IPS DF 6.9 (cell line): ENCODE results near the gene FAM184A.

ENCODE experiments used
- DNase-seq: peaks from one replicate; pipeline ENCODE4 v3.0.0-alpha.2; 2013; ENCODE audit warnings: low read depth, low spot score
- H3K27ac ChIP-seq: one replicate; pipeline ENCODE4 v1.5.1; 2013; ENCODE audit warnings: low read length, control low read depth
- H3K27me3 ChIP-seq: 2 replicates; pipeline ENCODE4 v1.6.1; 2013; ENCODE audit warnings: mild to moderate bottlenecking, low read length; ENCODE audit not compliant: control insufficient read depth, insufficient read depth
- H3K36me3 ChIP-seq: 2 replicates; pipeline ENCODE4 v1.6.1; 2013; ENCODE audit warnings: low read length; ENCODE audit not compliant: control insufficient read depth, insufficient read depth
- H3K4me1 ChIP-seq: 2 replicates; pipeline ENCODE4 v1.6.1; 2013; ENCODE audit warnings: low read length; ENCODE audit not compliant: control insufficient read depth, insufficient read depth
- H3K4me3 ChIP-seq: 2 replicates; pipeline ENCODE4 v1.5.1; 2013; ENCODE audit warnings: mild to moderate bottlenecking, low read length
- H3K9me3 ChIP-seq: 2 replicates; pipeline ENCODE4 v1.6.1; 2013; ENCODE audit warnings: low read length, inconsistent platforms; ENCODE audit not compliant: control insufficient read depth, insufficient read depth
- WGBS: extraction: QIAGEN DNeasy Blood & Tissue Kit; methylation state at CpG from one replicate; pipeline ENCODE4 v1.1.7; 2013; ENCODE audit warnings: mixed read lengths, missing lambda C conversion rate; ENCODE audit not compliant: insufficient read length, insufficient coverage; 5-methylcytosine and 5-hydroxymethylcytosine counted together

Gene FAM184A

GRCh38 chr6:119035459-119035858 is 43.0 kb downstream of the FAM184A start:
- Histone ChIP-seq H3K9me3 (no peaks in the 10 kb centered on the region), H3K27ac (no peak overlapping the region), H3K4me3 (no peak overlapping the region), H3K36me3 (no peaks in the 10 kb centered on the region), H3K27me3 (no peaks in the 10 kb centered on the region), H3K4me1 (peaks cover 1% of the 10 kb centered on the region)
- WGBS = no CpG with 5 or more reads among the region's 6 CpGs
- DNase-seq = no peak

GRCh38 chr6:119034827-119035458 is 43.5 kb downstream of the FAM184A start:
- Histone ChIP-seq H3K4me3 (no peak overlapping the region), H3K36me3 (no peaks in the 10 kb centered on the region), H3K9me3 (no peaks in the 10 kb centered on the region), H3K4me1 (no peaks in the 10 kb centered on the region), H3K27me3 (no peaks in the 10 kb centered on the region), H3K27ac (no peak overlapping the region)
- no peak for DNase-seq
- no CpG with 5 or more reads among the region's 6 CpGs for WGBS

- peaks cover 2% of the 10 kb centered on the region; the same call in 1 of the 2 replicates for H3K27me3 ChIP-seq
- no peak for DNase-seq
- H3K27ac ChIP-seq = no peak overlapping the region
- no CpG with 5 or more reads among the region's 1 CpG for WGBS
- no peaks in the 10 kb centered on the region for H3K9me3 ChIP-seq
- no peaks in the 10 kb centered on the region for H3K36me3 ChIP-seq
- H3K4me3 ChIP-seq = no peak overlapping the region
- peaks cover 5% of the 10 kb centered on the region for H3K4me1 ChIP-seq
Observed at GRCh38 chr6:119032428-119032827, 46.0 kb downstream of the FAM184A start.

GRCh38 chr6:119030759-119031158 is 47.7 kb downstream of the FAM184A start:
- Histone ChIP-seq H3K4me1 (peaks cover 10% of the 10 kb centered on the region), H3K4me3 (no peak overlapping the region)
- DNase-seq = no peak

GRCh38 chr6:119028091-119028490 is 50.4 kb downstream of the FAM184A start:
- Histone ChIP-seq H3K27me3 (peaks cover 2% of the 10 kb centered on the region; the same call in 1 of the 2 replicates), H3K36me3 (no peaks in the 10 kb centered on the region), H3K4me3 (no peak overlapping the region), H3K9me3 (no peaks in the 10 kb centered on the region), H3K27ac (no peak overlapping the region), H3K4me1 (peaks cover 11% of the 10 kb centered on the region)
- no CpG with 5 or more reads among the region's 2 CpGs for WGBS
- DNase-seq = no peak

More at GRCh38 chr6:119030759-119031158, 47.7 kb downstream of the FAM184A start:
- Histone ChIP-seq H3K27ac (no peak overlapping the region), H3K9me3 (no peaks in the 10 kb centered on the region), H3K36me3 (no peaks in the 10 kb centered on the region), H3K27me3 (peaks cover 2% of the 10 kb centered on the region; the same call in 1 of the 2 replicates)
- WGBS = no CpG with 5 or more reads among the region's 2 CpGs

- DNase-seq = no peak
- H3K27me3 ChIP-seq = peaks cover 2% of the 10 kb centered on the region; the same call in 1 of the 2 replicates
- no peaks in the 10 kb centered on the region for H3K9me3 ChIP-seq
- no CpG with 5 or more reads among the region's 3 CpGs for WGBS
- H3K4me3 ChIP-seq = no peak overlapping the region
- peaks cover 11% of the 10 kb centered on the region for H3K4me1 ChIP-seq
- H3K27ac ChIP-seq = no peak overlapping the region
- no peaks in the 10 kb centered on the region for H3K36me3 ChIP-seq
Observed at GRCh38 chr6:119027465-119027864, 51.0 kb downstream of the FAM184A start.

- Histone ChIP-seq H3K36me3 (no peaks in the 10 kb centered on the region), H3K9me3 (no peaks in the 10 kb centered on the region), H3K27ac (no peak overlapping the region), H3K4me1 (peaks cover 11% of the 10 kb centered on the region), H3K27me3 (peaks cover 2% of the 10 kb centered on the region; the same call in 1 of the 2 replicates), H3K4me3 (no peak overlapping the region)
- DNase-seq = no peak
- WGBS = no CpG with 5 or more reads among the region's 3 CpGs
Observed at GRCh38 chr6:119026822-119027221, 51.6 kb downstream of the FAM184A start.

GRCh38 chr6:119025793-119026192 is 52.7 kb downstream of the FAM184A start:
- no peak overlapping the region for H3K27ac ChIP-seq
- peaks cover 2% of the 10 kb centered on the region; the same call in 1 of the 2 replicates for H3K27me3 ChIP-seq
- no peaks in the 10 kb centered on the region for H3K9me3 ChIP-seq
- no peak overlapping the region for H3K4me3 ChIP-seq
- no peaks in the 10 kb centered on the region for H3K36me3 ChIP-seq
- no peak for DNase-seq
- peaks cover 11% of the 10 kb centered on the region for H3K4me1 ChIP-seq
- no CpG with 5 or more reads among the region's 2 CpGs for WGBS

GRCh38 chr6:119024111-119024510 is 54.4 kb downstream of the FAM184A start:
- H3K9me3 ChIP-seq = no peaks in the 10 kb centered on the region
- peaks cover 11% of the 10 kb centered on the region for H3K4me1 ChIP-seq
- H3K27ac ChIP-seq = no peak overlapping the region
- no CpG with 5 or more reads among the region's 6 CpGs for WGBS
- H3K27me3 ChIP-seq = peaks cover 2% of the 10 kb centered on the region; the same call in 1 of the 2 replicates
- DNase-seq = no peak
- no peaks in the 10 kb centered on the region for H3K36me3 ChIP-seq
- H3K4me3 ChIP-seq = no peak overlapping the region

- no peaks in the 10 kb centered on the region for H3K27me3 ChIP-seq
- H3K4me1 ChIP-seq = peaks cover 5% of the 10 kb centered on the region; the same call in 1 of the 2 replicates
- H3K27ac ChIP-seq = no peak overlapping the region
- no peaks in the 10 kb centered on the region for H3K9me3 ChIP-seq
- WGBS = no CpG with 5 or more reads among the region's 4 CpGs
- no peak for DNase-seq
- H3K36me3 ChIP-seq = no peaks in the 10 kb centered on the region
- H3K4me3 ChIP-seq = no peak overlapping the region
Observed at GRCh38 chr6:119022796-119023195, 55.7 kb downstream of the FAM184A start.
